H9 (cell line): ENCODE data around the gene NENF. TPM values are rescaled to one million over a fixed set of nuclear protein-coding genes. Genes with fewer than 3 reads are reported as not detected.

ENCODE experiments used
- DNase-seq: peaks from one replicate; pipeline ENCODE4 v3.0.0-alpha.2; 2017
- H2AFZ ChIP-seq: one replicate; pipeline ENCODE4 v1.6.1; 2013; ENCODE audit warnings: mild to moderate bottlenecking, low read length, control low read depth, moderate library complexity
- H2AK5ac ChIP-seq: 2 replicates; pipeline ENCODE4 v1.6.1; 2013; ENCODE audit warnings: low read length, control low read depth, mixed read lengths; ENCODE audit not compliant: insufficient read length
- H2BK120ac ChIP-seq: one replicate; pipeline ENCODE4 v1.6.1; 2013; ENCODE audit warnings: low read depth, mild to moderate bottlenecking, low read length, control low read depth, inconsistent platforms; ENCODE audit not compliant: poor library complexity, severe bottlenecking
- H2BK12ac ChIP-seq: 2 replicates; pipeline ENCODE4 v1.6.1; 2013; ENCODE audit warnings: low read length, control low read depth, mixed read lengths, low read depth; ENCODE audit not compliant: insufficient read length
- H2BK15ac ChIP-seq: 2 replicates; pipeline ENCODE4 v1.6.1; 2013; ENCODE audit warnings: low read depth, low read length, control low read depth
- H2BK20ac ChIP-seq: one replicate; pipeline ENCODE4 v1.6.1; 2013; ENCODE audit warnings: low read depth, mild to moderate bottlenecking, low read length, control low read depth, inconsistent platforms; ENCODE audit not compliant: poor library complexity, severe bottlenecking
- H2BK5ac ChIP-seq: 2 replicates; pipeline ENCODE4 v1.6.1; 2013; ENCODE audit warnings: low read length, control low read depth, mixed read lengths; ENCODE audit not compliant: insufficient read length
- H3K14ac ChIP-seq: 2 replicates; pipeline ENCODE4 v1.6.1; 2013; ENCODE audit warnings: low read length, control low read depth; ENCODE audit not compliant: insufficient read depth
- H3K18ac ChIP-seq: 2 replicates; pipeline ENCODE4 v1.6.1; 2013; ENCODE audit warnings: low read depth, mild to moderate bottlenecking, mixed read lengths, low read length, control low read depth; ENCODE audit not compliant: insufficient read length
- H3K23ac ChIP-seq: 2 replicates; pipeline ENCODE4 v1.6.1; 2013; ENCODE audit warnings: low read length, control low read depth, mixed read lengths, low read depth; ENCODE audit not compliant: insufficient read length
- H3K23me2 ChIP-seq: 2 replicates; pipeline ENCODE4 v1.6.1; 2013; ENCODE audit warnings: low read depth, mild to moderate bottlenecking, mixed read lengths, low read length, control low read depth; ENCODE audit not compliant: insufficient read length, poor library complexity, severe bottlenecking
- H3K27ac ChIP-seq: 2 replicates; pipeline ENCODE4 v1.5.1; 2013; ENCODE audit warnings: low read length, control low read depth, mixed read lengths, low read depth; ENCODE audit not compliant: insufficient read length
- H3K27me3 ChIP-seq: 2 replicates; pipeline ENCODE4 v1.6.1; 2013; ENCODE audit warnings: low read length, control low read depth, inconsistent platforms; ENCODE audit not compliant: insufficient read depth
- H3K4ac ChIP-seq: 2 replicates; pipeline ENCODE4 v1.6.1; 2013; ENCODE audit warnings: low read depth, mild to moderate bottlenecking, control low read depth, inconsistent platforms, low read length, moderate library complexity
- H3K4me1 ChIP-seq: 2 replicates; pipeline ENCODE4 v1.6.1; 2013; ENCODE audit warnings: low read length, control low read depth, inconsistent platforms; ENCODE audit not compliant: insufficient read depth
- H3K4me2 ChIP-seq: 2 replicates; pipeline ENCODE4 v1.6.1; 2013; ENCODE audit warnings: low read length, control low read depth, mixed read lengths; ENCODE audit not compliant: insufficient read length, insufficient read depth
- H3K56ac ChIP-seq: 2 replicates; pipeline ENCODE4 v1.6.1; 2013; ENCODE audit warnings: low read depth, mild to moderate bottlenecking, mixed read lengths, low read length, control low read depth; ENCODE audit not compliant: insufficient read length
- H3K79me1 ChIP-seq: 2 replicates; pipeline ENCODE4 v1.6.1; 2013; ENCODE audit warnings: low read depth, mild to moderate bottlenecking, moderate library complexity, low read length, control low read depth, inconsistent platforms; ENCODE audit not compliant: insufficient read depth, poor library complexity, severe bottlenecking
- H3K79me2 ChIP-seq: 2 replicates; pipeline ENCODE4 v1.6.1; 2013; ENCODE audit warnings: low read length, control low read depth, inconsistent platforms; ENCODE audit not compliant: insufficient read depth
- H3K9ac ChIP-seq: 2 replicates; pipeline ENCODE4 v1.6.1; 2013; ENCODE audit warnings: low read length, control low read depth, mixed read lengths; ENCODE audit not compliant: insufficient read length; ENCODE audit errors: extremely low read depth
- H3K9me3 ChIP-seq: one replicate; pipeline ENCODE4 v1.6.1; 2013; ENCODE audit warnings: low read depth, low read length, inconsistent platforms; ENCODE audit not compliant: control insufficient read depth
- H3T11ph ChIP-seq: one replicate; pipeline ENCODE4 v1.6.1; 2013; ENCODE audit warnings: mild to moderate bottlenecking, low read length, control low read depth, inconsistent platforms
- H4K20me1 ChIP-seq: one replicate; pipeline ENCODE4 v1.6.1; 2013; ENCODE audit not compliant: control insufficient read depth, insufficient read length, insufficient read depth
- H4K5ac ChIP-seq: 2 replicates; pipeline ENCODE4 v1.6.1; 2013; ENCODE audit warnings: low read depth, mild to moderate bottlenecking, mixed read lengths, low read length, control low read depth; ENCODE audit not compliant: insufficient read length
- H4K8ac ChIP-seq: replicated peaks from 2 replicates; pipeline ENCODE4 v1.6.1; 2013; ENCODE audit warnings: low read length, control low read depth, mixed read lengths, low read depth; ENCODE audit not compliant: insufficient read length
- H4K91ac ChIP-seq: 2 replicates; pipeline ENCODE4 v1.6.1; 2013; ENCODE audit warnings: low read depth, mild to moderate bottlenecking, moderate library complexity, mixed read lengths, low read length, control low read depth; ENCODE audit not compliant: insufficient read length
- H3K27ac Mint-ChIP-seq, 3 experiments: 2 replicates in 2 of 3; 3 replicates in 1 of 3; pipeline ENCODE4 v1.8.0; 2020 to 2021; ENCODE audit warnings: mixed read lengths in 3 of 3, mild to moderate bottlenecking in 1 of 3, moderate library complexity in 1 of 3
- H3K27me3 Mint-ChIP-seq: 2 replicates; pipeline ENCODE4 v1.8.0; 2021; ENCODE audit warnings: low read depth, mild to moderate bottlenecking, moderate library complexity, mixed read lengths
- H3K36me3 Mint-ChIP-seq, 3 experiments: 2 replicates in 2 of 3; 3 replicates in 1 of 3; pipeline ENCODE4 v1.8.0; 2020 to 2021; ENCODE audit warnings: low read depth in 3 of 3, mixed read lengths in 3 of 3; ENCODE audit not compliant: insufficient read depth in 1 of 3
- H3K4me1 Mint-ChIP-seq, 2 experiments: 2 replicates each; pipeline ENCODE4 v1.8.0; 2020; ENCODE audit warnings: mixed read lengths in 2 of 2
- H3K4me3 Mint-ChIP-seq, 2 experiments: 2 replicates in 1 of 2; 3 replicates in 1 of 2; pipeline ENCODE4 v1.8.0; 2020 to 2021; ENCODE audit warnings: mild to moderate bottlenecking in 2 of 2, mixed read lengths in 2 of 2, moderate library complexity in 1 of 2
- H3K9me3 Mint-ChIP-seq, 2 experiments: 2 replicates in 1 of 2; 3 replicates in 1 of 2; pipeline ENCODE4 v1.8.0; 2020; ENCODE audit warnings: mild to moderate bottlenecking in 2 of 2, mixed read lengths in 2 of 2, moderate library complexity in 1 of 2
- CTCF ChIP-seq: fragments of 200-600 bp; sonication (generic); conservative IDR thresholded peaks from 3 replicates; pipeline ENCODE4 v1.8.0; 2021; ENCODE audit warnings: antibody characterized with exemption, mild to moderate bottlenecking
- WGBS: extraction: QIAGEN DNeasy Blood & Tissue Kit; methylation state at CpG from one replicate; pipeline ENCODE4 v1.1.7; 2013; ENCODE audit warnings: missing lambda C conversion rate, low lambda C conversion rate, mixed read lengths; ENCODE audit not compliant: insufficient read length; ENCODE audit errors: extremely low coverage; 5-methylcytosine and 5-hydroxymethylcytosine counted together
- total RNA-seq: library from RNA; stranded (reverse); gene quantifications from 2 replicates; pipeline ENCODE4 v1.2.1, GENCODE V29; 2021

Gene NENF
- total RNA-seq, 1 experiment from 2014 or later, result 28.3 TPM

- no peak overlapping the region for H2AFZ ChIP-seq
- H2BK5ac ChIP-seq, result no peak overlapping the region
- no peak overlapping the region for H3K23ac ChIP-seq
- no peak overlapping the region for H2AK5ac ChIP-seq
- peaks cover 39 to 52% (median 48%) of the 10 kb centered on the region in 3 experiments for H3K36me3 Mint-ChIP-seq
- no peak overlapping the region for H3K4me2 ChIP-seq
- peaks cover 6% of the 10 kb centered on the region for H3K23me2 ChIP-seq
- no peak overlapping the region for H4K5ac ChIP-seq
- no peak overlapping the region for H3K56ac ChIP-seq
- H3K14ac ChIP-seq, result no peak overlapping the region
- no peak overlapping the region for H2BK20ac ChIP-seq
- TF ChIP-seq CTCF, result no peak
- no peak overlapping the region for H2BK15ac ChIP-seq
- H4K91ac ChIP-seq, result no peak overlapping the region
- H3K27ac Mint-ChIP-seq, result no peak overlapping the region
- H3K4me1 ChIP-seq, result no peaks in the 10 kb centered on the region; the same call in 1 of the 2 replicates
- no peaks in the 10 kb centered on the region for H3K79me1 ChIP-seq
- no CpG with 5 or more reads among the region's 3 CpGs for WGBS
- H3K27me3 ChIP-seq, result no peaks in the 10 kb centered on the region
- no peaks in the 10 kb centered on the region for H3K9me3 ChIP-seq
- H3K27me3 Mint-ChIP-seq, result peaks cover 9% of the 10 kb centered on the region
- peaks cover 23 to 29% of the 10 kb centered on the region in 2 experiments for H3K4me1 Mint-ChIP-seq
- no peak overlapping the region for H3K18ac ChIP-seq
- no peak overlapping the region for H3K4ac ChIP-seq
- H3T11ph ChIP-seq, result no peak overlapping the region
- no peak overlapping the region for H2BK12ac ChIP-seq
- peaks cover 4% of the 10 kb centered on the region; the same call in 1 of the 2 replicates for H3K79me2 ChIP-seq
- H2BK120ac ChIP-seq, result no peak overlapping the region
- H3K27ac ChIP-seq, result no peak overlapping the region
- no peaks in the 10 kb centered on the region for H3K9me3 Mint-ChIP-seq
- H3K9ac ChIP-seq, result no peak overlapping the region
- no peak for DNase-seq
- no peaks in the 10 kb centered on the region for H4K20me1 ChIP-seq
- peak overlapping the region in 1 of 2 experiments; percentile 95; a peak in 2 of 5 replicates for H3K4me3 Mint-ChIP-seq
- H4K8ac ChIP-seq, result no peak overlapping the region
Measured at GRCh38 chr1:212412374-212412773, 20.3 kb upstream of the NENF start.
